GM19372 (cell line): ENCODE data around the gene TRIM2.

Experiments
- ATAC-seq: cut with Tn5 transposase; IDR thresholded peaks from one replicate; pipeline ENCODE4 v1.9.1; 2021; ENCODE audit warnings: mild to moderate bottlenecking, low read depth, moderate library complexity; ENCODE audit not compliant: unreplicated experiment

Gene TRIM2

GRCh38 chr4:153270361-153270760 is 66.1 kb downstream of the TRIM2 start:
- ATAC-seq, result no peak

GRCh38 chr4:153271820-153272219 is 67.6 kb downstream of the TRIM2 start:
- no peak for ATAC-seq

GRCh38 chr4:153273751-153274150 is 69.5 kb downstream of the TRIM2 start:
- no peak for ATAC-seq

- ATAC-seq, result no peak
Measured at GRCh38 chr4:153274967-153275366, 70.7 kb downstream of the TRIM2 start.

- no peak for ATAC-seq
Measured at GRCh38 chr4:153275380-153276276, 71.4 kb downstream of the TRIM2 start.

GRCh38 chr4:153276971-153277370 is 72.7 kb downstream of the TRIM2 start:
- ATAC-seq, result no peak

GRCh38 chr4:153281476-153281875 is 77.2 kb downstream of the TRIM2 start:
- no peak for ATAC-seq

GRCh38 chr4:153282023-153282422 is 77.8 kb downstream of the TRIM2 start:
- ATAC-seq, result no peak

GRCh38 chr4:153283260-153283659 is 79.0 kb downstream of the TRIM2 start:
- ATAC-seq, result no peak

- ATAC-seq, result no peak
Measured at GRCh38 chr4:153290134-153290533, 85.9 kb downstream of the TRIM2 start.

- ATAC-seq, result no peak
Measured at GRCh38 chr4:153291562-153291961, 87.3 kb downstream of the TRIM2 start.

- no peak for ATAC-seq
Measured at GRCh38 chr4:153292897-153293741, 88.9 kb downstream of the TRIM2 start.

GRCh38 chr4:153293742-153294057 is 89.5 kb downstream of the TRIM2 start:
- ATAC-seq, result no peak

- ATAC-seq, result no peak
Measured at GRCh38 chr4:153294631-153295030, 90.4 kb downstream of the TRIM2 start.

GRCh38 chr4:153295131-153295755 is 91.0 kb downstream of the TRIM2 start:
- ATAC-seq, result no peak

GRCh38 chr4:153296040-153296823 is 92.0 kb downstream of the TRIM2 start:
- no peak for ATAC-seq

- no peak for ATAC-seq
Measured at GRCh38 chr4:153297116-153297515, 92.9 kb downstream of the TRIM2 start.

GRCh38 chr4:153310793-153311192 is 106.5 kb downstream of the TRIM2 start:
- no peak for ATAC-seq

GRCh38 chr4:153314915-153315314 is 110.7 kb downstream of the TRIM2 start:
- ATAC-seq, result no peak

- ATAC-seq, result no peak
Measured at GRCh38 chr4:153318696-153319320, 114.6 kb downstream of the TRIM2 start.
